Measurements from ENCODE around the gene ACAP2.
A peak's percentile ranks its signal among the peaks of the same experiment; 100 is the strongest.
"Not testable (repeated sequence)": the region's sequence is repeated elsewhere in the genome, so short reads cannot be mapped to it uniquely, and the experiment has no call there.

The ACAP2 gene

GRCh38 chr3:195394024-195394423, 48.8 kb downstream of the ACAP2 start:
- no peak for DNase-seq (ENCODE audit: low read depth in 2 of 2)

- no peak for DNase-seq (ENCODE audit: low read depth in 2 of 2)
Observed at GRCh38 chr3:195388380-195388779, 54.4 kb downstream of the ACAP2 start.

DNA sequence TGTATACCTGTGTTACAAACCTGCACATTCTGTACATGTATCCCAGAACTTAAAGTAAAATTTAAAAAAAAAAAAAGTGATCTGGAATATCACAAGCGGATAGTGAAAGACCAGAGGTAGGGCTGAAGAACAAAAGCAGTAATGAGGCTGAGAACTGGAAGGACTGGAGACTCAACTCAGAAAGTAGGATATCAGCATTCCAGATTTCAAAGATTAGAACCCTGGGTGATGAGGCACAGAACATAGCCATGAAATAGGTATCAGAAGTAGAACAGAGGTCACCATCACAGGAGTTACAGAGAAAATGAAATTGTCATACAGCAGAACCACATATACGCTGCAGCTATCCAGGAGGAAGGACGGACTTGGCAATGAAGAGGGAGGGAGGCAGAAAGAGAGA, 56.1 kb downstream of the ACAP2 start:
- no peak for DNase-seq (ENCODE audit: low read depth in 2 of 2)

DNA sequence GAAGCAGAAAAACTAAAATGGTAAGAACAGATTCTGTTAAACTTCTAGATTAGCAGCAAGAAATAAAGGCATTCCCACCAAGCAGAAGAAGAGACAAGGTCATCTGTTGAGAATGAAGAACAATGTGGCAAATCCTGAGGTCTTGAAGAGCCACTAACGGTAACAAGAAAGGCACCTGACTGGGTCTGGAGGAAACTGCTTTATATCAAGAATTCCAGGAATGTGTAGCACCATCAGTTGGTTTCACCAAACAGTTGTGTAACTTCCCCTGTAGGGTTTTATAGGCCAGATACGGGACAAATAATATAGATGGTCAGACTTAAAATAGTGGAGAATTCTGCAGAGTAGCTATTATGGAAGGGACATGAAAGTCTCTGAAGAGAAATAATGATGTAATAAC, 57.3 kb downstream of the ACAP2 start:
- peak in 1 of 2 experiments; percentile 14 for DNase-seq (ENCODE audit: low read depth in 2 of 2)

GRCh38 chr3:195384952-195385351, 57.9 kb downstream of the ACAP2 start:
- DNase-seq (ENCODE audit: low read depth in 2 of 2): no peak

DNA sequence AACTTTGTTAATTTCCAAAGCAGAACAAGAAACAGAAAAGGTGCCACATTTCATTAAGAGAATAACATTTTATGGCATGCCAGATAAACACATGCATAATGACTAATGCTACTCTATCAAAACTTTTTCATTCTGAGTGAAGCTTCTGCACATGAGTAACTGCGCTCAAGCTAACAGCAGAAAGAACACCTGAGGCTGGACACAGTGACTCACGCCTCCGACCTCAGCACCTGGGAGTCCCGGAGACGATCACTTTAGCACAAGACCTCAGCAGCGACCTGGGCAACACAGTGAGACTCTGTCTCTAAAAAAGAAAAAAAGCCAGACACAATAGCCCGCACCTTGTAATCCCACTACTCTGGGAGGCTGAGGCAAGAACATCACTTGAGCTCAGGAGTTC, 70.6 kb downstream of the ACAP2 start:
- DNase-seq (ENCODE audit: low read depth in 2 of 2): no peak

DNA sequence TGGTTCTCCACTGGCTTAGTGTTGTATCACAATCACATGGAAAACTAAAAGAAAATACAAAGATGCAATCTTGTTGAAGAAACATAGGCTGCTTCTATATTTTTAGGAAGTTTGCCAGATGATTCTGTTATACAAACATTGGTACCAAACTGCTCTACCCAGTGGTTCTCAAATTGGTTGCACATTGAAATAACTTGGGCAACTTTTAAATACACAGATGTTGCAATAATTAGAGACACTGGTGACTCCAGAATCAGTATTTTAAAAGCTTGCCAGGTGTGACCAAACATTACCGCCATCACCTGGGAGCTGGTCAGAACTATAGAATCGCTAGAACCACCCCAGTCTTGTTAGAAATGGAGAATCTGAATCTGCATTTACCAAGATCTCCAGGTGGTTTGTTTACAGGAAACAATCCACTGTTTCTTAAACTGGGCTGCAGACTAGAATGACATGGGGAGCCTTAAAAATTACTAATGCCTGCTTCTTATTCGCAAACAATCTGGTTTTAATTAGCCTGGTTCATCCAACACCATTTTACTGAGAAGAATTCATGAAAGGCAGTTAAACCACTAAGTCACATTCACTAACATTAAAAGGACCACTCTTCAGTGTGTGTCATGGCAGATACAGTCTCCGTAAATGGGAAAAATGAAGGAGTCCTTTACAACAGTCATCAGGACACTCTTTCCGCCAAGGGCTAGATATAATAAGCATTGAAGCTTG, 76.5 kb downstream of the ACAP2 start:
- DNase-seq (ENCODE audit: low read depth in 2 of 2): peak; percentile 21 to 26

DNA sequence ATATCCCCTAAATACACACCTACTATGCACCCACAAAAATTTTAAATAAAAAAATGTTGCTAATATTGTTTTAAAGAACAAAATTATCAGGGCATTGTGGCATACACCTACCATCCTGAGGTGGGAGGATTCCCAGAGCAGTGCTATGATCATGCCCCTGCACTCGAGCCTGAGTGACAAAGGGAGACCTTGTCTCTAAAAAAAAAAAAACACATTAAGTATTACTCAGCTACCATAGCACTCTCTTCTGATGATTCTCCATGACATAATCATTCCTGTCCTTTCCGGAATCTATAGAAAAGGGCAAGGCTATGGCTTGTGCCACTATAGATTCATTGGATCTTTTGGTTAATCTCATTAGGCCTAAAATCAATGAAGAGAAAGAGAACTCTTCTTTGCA, 77.4 kb downstream of the ACAP2 start:
- DNase-seq (ENCODE audit: low read depth in 2 of 2): no peak

- not testable (repeated sequence) for DNase-seq (ENCODE audit: low read depth in 2 of 2)
Observed at GRCh38 chr3:195357797-195358196, 85.0 kb downstream of the ACAP2 start.

- no peak for DNase-seq (ENCODE audit: low read depth in 2 of 2)
Observed at GRCh38 chr3:195356151-195357086, 86.4 kb downstream of the ACAP2 start.

DNA sequence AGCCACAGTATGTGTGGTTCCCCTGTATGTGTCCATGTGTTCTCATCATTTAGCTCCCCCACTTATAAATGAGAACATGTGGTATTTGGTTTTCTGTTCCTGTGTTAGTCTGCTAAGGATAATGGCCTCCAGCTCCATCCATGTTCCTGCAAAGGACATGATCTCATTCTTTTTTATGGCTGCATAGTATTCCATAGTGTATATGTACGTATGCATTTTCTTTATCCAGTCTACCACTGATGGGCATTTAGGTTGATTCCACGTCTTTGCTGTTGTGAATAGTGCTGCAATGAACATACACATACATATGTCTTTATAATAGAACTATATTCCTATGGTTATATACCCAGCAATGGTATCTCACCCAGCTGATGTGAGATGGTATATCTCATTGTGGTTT, 88.8 kb downstream of the ACAP2 start:
- DNase-seq (ENCODE audit: low read depth in 2 of 2): not testable (repeated sequence)

DNA sequence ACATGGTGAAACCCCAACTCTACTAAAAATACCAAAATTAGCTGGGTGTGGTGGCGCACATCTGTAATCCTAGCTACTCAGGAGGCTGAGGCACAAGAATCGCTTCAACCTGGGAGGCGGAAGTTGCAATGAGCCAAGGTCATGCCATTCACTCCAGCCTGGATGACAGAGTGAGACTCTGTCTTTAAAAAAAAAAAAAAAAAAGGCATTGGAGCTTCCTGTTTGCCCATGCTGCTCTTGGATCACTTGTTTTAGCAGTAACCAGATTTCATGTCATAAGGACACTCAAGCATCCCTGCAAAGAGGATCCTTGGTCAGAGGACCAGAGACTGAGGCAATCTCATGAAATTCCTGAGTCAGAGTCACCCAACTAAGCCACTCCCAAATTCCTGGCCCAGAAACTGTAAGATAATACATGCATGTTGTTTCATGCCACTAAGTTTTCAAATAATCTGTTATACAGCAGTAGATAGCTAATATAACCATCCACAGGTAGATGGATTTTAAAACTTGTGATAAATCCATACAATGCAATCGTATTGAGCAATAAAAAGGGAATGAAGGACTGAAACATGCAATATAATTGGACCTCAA, 89.8 kb downstream of the ACAP2 start:
- DNase-seq (ENCODE audit: low read depth in 2 of 2): peak; percentile 85 to 87

GRCh38 chr3:195348426-195349115, 94.2 kb downstream of the ACAP2 start:
- no peak for DNase-seq (ENCODE audit: low read depth in 2 of 2)

GRCh38 chr3:195337747-195338146, 105.1 kb downstream of the ACAP2 start:
- no peak for DNase-seq (ENCODE audit: low read depth in 2 of 2)

- DNase-seq (ENCODE audit: low read depth in 2 of 2): no peak
Observed at GRCh38 chr3:195334967-195335366, 107.9 kb downstream of the ACAP2 start.

- no peak for DNase-seq (ENCODE audit: low read depth in 2 of 2)
Observed at GRCh38 chr3:195319060-195319459, 123.8 kb downstream of the ACAP2 start.

DNA sequence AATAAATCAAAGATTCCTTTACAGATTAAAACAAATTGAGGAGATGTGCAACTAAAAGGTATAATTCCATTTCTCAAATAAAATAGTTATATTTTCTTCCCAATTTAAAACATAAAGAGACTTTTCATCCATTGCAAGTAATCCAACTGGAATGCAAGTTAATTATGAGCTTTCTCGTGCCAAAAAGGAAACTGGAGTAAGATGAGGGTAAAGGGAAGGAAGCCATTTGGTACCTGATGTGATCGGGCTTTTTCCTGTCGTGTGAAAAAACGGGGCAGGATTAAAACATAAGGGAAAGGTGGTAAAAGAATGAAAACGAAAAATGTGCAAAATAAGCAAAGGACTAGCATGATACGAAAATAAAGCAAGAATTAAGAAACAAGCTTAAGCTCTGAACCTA, 130.1 kb downstream of the ACAP2 start:
- no peak for DNase-seq (ENCODE audit: low read depth in 2 of 2)

DNA sequence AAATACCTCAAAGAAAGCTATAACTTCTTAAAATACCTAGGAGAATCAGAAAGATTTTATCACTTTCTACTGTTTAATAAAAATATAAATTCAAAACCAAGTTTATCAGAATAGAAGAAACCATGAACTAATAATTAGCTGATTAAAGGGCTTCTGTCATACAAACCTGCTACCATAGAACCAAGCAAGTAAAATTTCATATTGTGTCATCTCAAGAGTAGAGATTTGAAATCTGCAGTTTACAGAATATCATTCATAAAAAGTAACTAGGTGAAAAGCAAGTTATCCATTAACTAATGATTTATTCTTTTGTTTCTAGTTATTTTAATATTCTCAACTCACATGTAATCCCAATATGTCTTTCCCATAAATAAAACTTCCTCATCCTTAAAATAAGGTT, 135.1 kb downstream of the ACAP2 start:
- no peak for DNase-seq (ENCODE audit: low read depth in 2 of 2)

DNA sequence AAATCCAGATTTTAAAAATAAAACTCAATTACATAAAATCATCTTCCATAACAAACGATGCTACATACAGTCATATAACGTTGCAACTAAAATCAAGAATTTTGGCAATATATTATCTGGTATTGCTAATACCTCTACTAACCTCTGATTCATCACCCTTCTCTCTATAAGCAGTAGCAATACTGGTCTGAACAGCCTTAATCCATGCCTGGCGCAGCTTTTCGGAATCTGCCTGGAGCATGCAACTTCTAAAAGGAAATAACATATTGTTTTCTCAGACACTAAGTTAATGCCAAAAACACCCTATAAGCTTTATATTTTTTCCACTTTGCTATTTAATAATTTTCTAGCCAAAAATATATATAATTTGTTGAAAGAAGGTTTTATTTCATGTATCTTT, 136.5 kb downstream of the ACAP2 start:
- no peak for DNase-seq (ENCODE audit: low read depth in 2 of 2)

GRCh38 chr3:195302431-195302830, 140.4 kb downstream of the ACAP2 start:
- DNase-seq (ENCODE audit: low read depth in 2 of 2): no peak

GRCh38 chr3:195297446-195297845, 145.4 kb downstream of the ACAP2 start:
- no peak for DNase-seq (ENCODE audit: low read depth in 2 of 2)

DNA sequence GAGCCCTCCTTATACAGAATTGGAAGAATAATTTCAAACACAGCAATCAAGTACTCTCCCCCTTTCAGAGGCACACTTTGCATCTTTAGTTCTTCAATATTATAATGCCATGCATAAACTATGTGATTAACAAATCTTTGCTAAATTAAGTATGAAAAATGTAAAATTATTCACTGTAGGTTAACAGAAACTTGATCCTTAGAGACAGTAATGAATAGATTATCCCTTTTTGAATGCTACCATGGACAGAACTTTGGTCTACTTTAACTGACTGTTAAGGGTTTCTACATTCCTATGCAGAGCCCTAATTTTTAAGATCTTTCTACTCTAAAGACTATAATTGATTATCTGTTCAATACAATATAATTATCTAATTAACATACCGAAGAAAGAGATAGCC, 146.2 kb downstream of the ACAP2 start:
- DNase-seq (ENCODE audit: low read depth in 2 of 2): no peak
